ENCODE data around the gene FADS1.

- TF ChIP-seq CTCF (IDR thresholded peaks at IDR 0.05) (no peak), POLR2A (IDR thresholded peaks at IDR 0.05) (no peak)
Measured at GRCh38 chr11:61754534-61755482, 62.0 kb downstream of the FADS1 start.

Data from esophagus squamous epithelium (tissue), 4 donors.